Neural progenitor cell (in vitro differentiated cells): ENCODE measurements around the gene MDFIC2. TPM values are rescaled to one million over a fixed set of nuclear protein-coding genes. Genes with fewer than 3 reads are reported as not detected.

Experiments used
- DNase-seq: peaks from one replicate; pipeline ENCODE4 v3.0.0-alpha.2; 2016; ENCODE audit warnings: low spot score
- H2AFZ ChIP-seq: fragments of 200-600 bp; sonication (generic); replicated peaks from 2 replicates; pipeline ENCODE4 v1.6.1; 2016; ENCODE audit warnings: antibody characterized with exemption
- H3F3A ChIP-seq: fragments of 200-600 bp; sonication (generic); 2 replicates; pipeline ENCODE4 v1.6.1; 2016; ENCODE audit warnings: antibody characterized with exemption, low read depth
- H3K27ac ChIP-seq: fragments of 200-600 bp; sonication (generic); 2 replicates; pipeline ENCODE4 v1.5.1; 2016; ENCODE audit warnings: mild to moderate bottlenecking
- H3K27me3 ChIP-seq: fragments of 200-600 bp; sonication (generic); 2 replicates; pipeline ENCODE4 v1.6.1; 2016; ENCODE audit warnings: mild to moderate bottlenecking, moderate library complexity
- H3K36me3 ChIP-seq: fragments of 200-600 bp; sonication (generic); 2 replicates; pipeline ENCODE4 v1.5.1; 2016
- H3K4me1 ChIP-seq: fragments of 200-600 bp; sonication (generic); 2 replicates; pipeline ENCODE4 v1.6.1; 2016; ENCODE audit warnings: mixed run types
- H3K4me2 ChIP-seq: fragments of 200-600 bp; sonication (generic); 2 replicates; pipeline ENCODE4 v1.6.1; 2016
- H3K4me3 ChIP-seq: fragments of 200-600 bp; sonication (generic); 2 replicates; pipeline ENCODE4 v1.5.1; 2016
- H3K79me2 ChIP-seq: fragments of 200-600 bp; sonication (generic); 2 replicates; pipeline ENCODE4 v1.6.1; 2016; ENCODE audit warnings: low read depth
- H3K9ac ChIP-seq: fragments of 200-600 bp; sonication (generic); 2 replicates; pipeline ENCODE4 v1.6.1; 2016
- H3K9me3 ChIP-seq: fragments of 200-600 bp; sonication (generic); 2 replicates; pipeline ENCODE4 v1.5.1; 2016; ENCODE audit warnings: low read depth
- H4K20me1 ChIP-seq: fragments of 200-600 bp; sonication (generic); 2 replicates; pipeline ENCODE4 v1.6.1; 2016; ENCODE audit warnings: low read depth
- H3K27ac Mint-ChIP-seq: 3 replicates; pipeline ENCODE4 v1.8.0; 2021; ENCODE audit warnings: mixed read lengths
- H3K27me3 Mint-ChIP-seq: 2 replicates; pipeline ENCODE4 v1.8.0; 2022; ENCODE audit warnings: low read depth, mild to moderate bottlenecking, inconsistent platforms, moderate library complexity, mixed read lengths; ENCODE audit not compliant: insufficient read depth
- H3K36me3 Mint-ChIP-seq: 3 replicates; pipeline ENCODE4 v1.8.0; 2021; ENCODE audit warnings: mixed read lengths
- H3K4me1 Mint-ChIP-seq: 3 replicates; pipeline ENCODE4 v1.8.0; 2021; ENCODE audit warnings: mixed read lengths
- H3K4me3 Mint-ChIP-seq: 3 replicates; pipeline ENCODE4 v1.8.0; 2021; ENCODE audit warnings: mild to moderate bottlenecking, moderate library complexity, mixed read lengths
- H3K9me3 Mint-ChIP-seq: 3 replicates; pipeline ENCODE4 v1.8.0; 2020; ENCODE audit warnings: mixed read lengths
- EZH2 ChIP-seq: fragments of 200-600 bp; sonication (generic); IDR thresholded peaks from 2 replicates; pipeline ENCODE4 v1.6.1; 2017; ENCODE audit warnings: antibody characterized with exemption, mild to moderate bottlenecking, moderate library complexity
- EZH2phosphoT487 ChIP-seq: fragments of 200-600 bp; sonication (generic); IDR thresholded peaks from 2 replicates; pipeline ENCODE4 v1.6.1; 2017; ENCODE audit warnings: antibody characterized with exemption
- total RNA-seq: library from RNA; depleted of rRNA; stranded (reverse); fragments of >200 nt; gene quantifications from 2 replicates; pipeline ENCODE4 v1.2.3, GENCODE V29; 2015; ENCODE audit warnings: low replicate concordance
- TF ChIP-seq, protein P1 (sequence below): fragments of 200-600 bp; sonication (generic); IDR thresholded peaks from 2 replicates; pipeline ENCODE4 v1.5.1; 2017; ENCODE audit warnings: antibody characterized with exemption, mild to moderate bottlenecking

Gene MDFIC2
- total RNA-seq, 1 donor from 2014 or later: not detected

DNA sequence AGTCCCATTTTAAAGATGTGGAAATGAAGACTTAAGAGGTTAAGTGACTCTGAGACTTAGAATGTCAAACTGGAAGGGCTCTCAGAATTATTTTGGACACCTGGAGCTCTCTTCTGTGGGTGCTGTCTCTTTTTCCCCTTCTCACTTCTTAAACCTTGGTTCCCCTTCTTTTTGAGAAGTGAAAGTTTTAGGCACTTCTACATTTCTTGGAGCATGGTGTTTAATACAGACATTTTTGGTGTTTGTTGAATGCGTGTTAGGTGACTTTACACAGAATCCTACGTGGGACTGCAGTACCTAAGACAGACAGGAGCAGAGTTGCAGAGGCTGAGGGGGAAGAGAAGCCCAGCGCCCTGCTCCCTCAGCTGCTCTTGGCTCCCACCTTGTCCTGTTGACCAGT is 133.3 kb downstream of the MDFIC2 start:
- H4K20me1 ChIP-seq: no peaks in the 10 kb centered on the region
- no peaks in the 10 kb centered on the region for H3K36me3 ChIP-seq
- H3K9me3 ChIP-seq: no peaks in the 10 kb centered on the region
- Mint-ChIP-seq H3K4me3 (no peak overlapping the region), H3K27me3 (no peaks in the 10 kb centered on the region), H3K4me1 (no peaks in the 10 kb centered on the region), H3K9me3 (no peaks in the 10 kb centered on the region), H3K27ac (no peak overlapping the region), H3K36me3 (no peaks in the 10 kb centered on the region)
- H3K27me3 ChIP-seq: no peaks in the 10 kb centered on the region
- no peak overlapping the region for H3K9ac ChIP-seq
- no peak for DNase-seq
- no peak overlapping the region for H3K27ac ChIP-seq
- H3K4me2 ChIP-seq: no peak overlapping the region
- H2AFZ ChIP-seq: no peak overlapping the region
- no peaks in the 10 kb centered on the region for H3F3A ChIP-seq
- H3K79me2 ChIP-seq: no peaks in the 10 kb centered on the region
- peaks cover 8% of the 10 kb centered on the region for H3K4me1 ChIP-seq
- H3K4me3 ChIP-seq: no peak overlapping the region
- TF ChIP-seq, protein P1, sequence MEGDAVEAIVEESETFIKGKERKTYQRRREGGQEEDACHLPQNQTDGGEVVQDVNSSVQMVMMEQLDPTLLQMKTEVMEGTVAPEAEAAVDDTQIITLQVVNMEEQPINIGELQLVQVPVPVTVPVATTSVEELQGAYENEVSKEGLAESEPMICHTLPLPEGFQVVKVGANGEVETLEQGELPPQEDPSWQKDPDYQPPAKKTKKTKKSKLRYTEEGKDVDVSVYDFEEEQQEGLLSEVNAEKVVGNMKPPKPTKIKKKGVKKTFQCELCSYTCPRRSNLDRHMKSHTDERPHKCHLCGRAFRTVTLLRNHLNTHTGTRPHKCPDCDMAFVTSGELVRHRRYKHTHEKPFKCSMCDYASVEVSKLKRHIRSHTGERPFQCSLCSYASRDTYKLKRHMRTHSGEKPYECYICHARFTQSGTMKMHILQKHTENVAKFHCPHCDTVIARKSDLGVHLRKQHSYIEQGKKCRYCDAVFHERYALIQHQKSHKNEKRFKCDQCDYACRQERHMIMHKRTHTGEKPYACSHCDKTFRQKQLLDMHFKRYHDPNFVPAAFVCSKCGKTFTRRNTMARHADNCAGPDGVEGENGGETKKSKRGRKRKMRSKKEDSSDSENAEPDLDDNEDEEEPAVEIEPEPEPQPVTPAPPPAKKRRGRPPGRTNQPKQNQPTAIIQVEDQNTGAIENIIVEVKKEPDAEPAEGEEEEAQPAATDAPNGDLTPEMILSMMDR: no peak
- TF ChIP-seq EZH2 (no peak), EZH2phosphoT487 (no peak)

DNA sequence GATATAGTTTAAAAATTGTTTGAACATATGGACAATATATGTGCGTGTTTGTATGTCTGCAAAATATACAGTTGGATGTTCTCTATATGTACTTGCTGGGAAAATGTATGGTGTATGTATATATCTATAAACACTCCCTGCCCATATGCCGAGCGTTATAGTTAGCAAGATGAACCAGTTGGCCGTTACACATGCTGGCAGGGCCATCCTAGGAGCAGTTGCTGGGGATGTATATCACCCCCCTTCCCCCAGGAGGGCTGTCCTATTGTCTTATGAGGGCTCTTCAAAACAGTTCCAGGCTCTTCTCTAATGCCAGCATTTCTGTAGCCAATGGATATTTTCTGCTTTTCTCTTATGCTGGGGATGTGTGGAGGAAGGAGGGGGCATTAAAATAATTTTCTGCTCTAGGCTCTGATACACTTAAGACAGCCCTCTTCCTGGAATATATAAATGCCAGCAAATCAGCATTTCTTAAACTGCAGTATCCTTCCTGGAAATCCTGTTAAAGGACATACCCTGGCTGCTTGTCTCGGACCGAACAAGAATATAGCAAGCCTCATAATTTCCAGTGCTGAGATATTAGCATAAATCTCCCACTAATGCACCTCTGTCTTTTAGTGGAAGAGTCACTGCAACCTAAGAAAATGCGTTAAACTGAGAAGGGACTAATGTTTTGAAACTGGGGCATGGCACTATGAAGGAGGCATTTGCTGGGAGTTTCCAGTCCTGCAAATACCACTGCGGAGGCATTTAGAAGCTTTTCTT is 134.4 kb downstream of the MDFIC2 start:
- DNase-seq: no peak
- H3K27ac Mint-ChIP-seq: no peak overlapping the region
- no peaks in the 10 kb centered on the region for H3K27me3 ChIP-seq
- no peak overlapping the region for H3K4me3 Mint-ChIP-seq
- no peaks in the 10 kb centered on the region for H3K79me2 ChIP-seq
- H3K4me1 Mint-ChIP-seq: no peaks in the 10 kb centered on the region
- H3K9me3 Mint-ChIP-seq: no peaks in the 10 kb centered on the region
- no peak for TF ChIP-seq EZH2
- TF ChIP-seq, protein P1: no peak
- TF ChIP-seq EZH2phosphoT487: no peak
- no peak overlapping the region for H2AFZ ChIP-seq
- no peaks in the 10 kb centered on the region for H3K9me3 ChIP-seq
- no peaks in the 10 kb centered on the region for H3K36me3 Mint-ChIP-seq
- no peak overlapping the region for H3K9ac ChIP-seq
- no peaks in the 10 kb centered on the region for H4K20me1 ChIP-seq
- H3K27ac ChIP-seq: no peak overlapping the region
- H3K4me2 ChIP-seq: no peak overlapping the region
- no peaks in the 10 kb centered on the region for H3K36me3 ChIP-seq
- H3K4me1 ChIP-seq: peaks cover 2% of the 10 kb centered on the region
- H3K4me3 ChIP-seq: no peak overlapping the region
- H3F3A ChIP-seq: no peaks in the 10 kb centered on the region
- no peaks in the 10 kb centered on the region for H3K27me3 Mint-ChIP-seq

DNA sequence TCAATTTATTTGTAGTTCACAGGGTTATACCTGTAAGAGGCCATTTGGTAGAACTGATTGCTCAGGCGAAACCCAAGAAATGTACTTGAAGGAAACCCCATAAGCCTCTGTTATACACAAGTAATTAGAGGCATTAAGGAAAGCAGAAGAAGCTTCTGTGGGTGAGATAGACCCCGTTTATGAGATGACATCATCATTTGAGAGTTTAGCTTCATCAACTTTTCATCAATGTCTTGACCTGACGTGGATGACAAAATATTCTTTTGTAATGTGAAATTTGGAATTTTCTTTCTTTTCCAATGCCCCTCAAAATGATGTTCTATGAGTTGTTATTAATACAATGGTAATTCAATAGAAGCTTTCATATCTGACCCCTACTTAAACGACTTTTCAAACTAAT is 136.2 kb downstream of the MDFIC2 start:
- Mint-ChIP-seq H3K27ac (no peak overlapping the region), H3K9me3 (no peaks in the 10 kb centered on the region), H3K4me1 (no peaks in the 10 kb centered on the region), H3K36me3 (no peaks in the 10 kb centered on the region), H3K27me3 (no peaks in the 10 kb centered on the region), H3K4me3 (no peak overlapping the region)
- H3K27me3 ChIP-seq: no peaks in the 10 kb centered on the region
- H3K27ac ChIP-seq: no peak overlapping the region
- H3K36me3 ChIP-seq: no peaks in the 10 kb centered on the region
- H2AFZ ChIP-seq: no peak overlapping the region
- no peaks in the 10 kb centered on the region for H3K9me3 ChIP-seq
- no peaks in the 10 kb centered on the region for H3F3A ChIP-seq
- no peaks in the 10 kb centered on the region for H3K4me1 ChIP-seq
- H4K20me1 ChIP-seq: no peaks in the 10 kb centered on the region
- no peak for DNase-seq
- TF ChIP-seq EZH2 (no peak), EZH2phosphoT487 (no peak)
- TF ChIP-seq, protein P1: no peak
- no peak overlapping the region for H3K9ac ChIP-seq
- H3K4me3 ChIP-seq: no peak overlapping the region
- H3K79me2 ChIP-seq: no peaks in the 10 kb centered on the region
- H3K4me2 ChIP-seq: no peak overlapping the region
